Peyer's patch (tissue), 4 donors: Measurements from ENCODE around the gene SYCP2L.

ENCODE experiments used
- POLR2A ChIP-seq, 2 donors: fragments of 450-650 bp; IDR thresholded peaks; one replicate each; pipeline ENCODE4 v1.5.1; 2017; ENCODE audit warnings: antibody characterized with exemption in 2 of 2, mild to moderate bottlenecking in 2 of 2, moderate library complexity in 2 of 2
- TF ChIP-seq, protein P1 (sequence below), 6 experiments: fragments of 450-650 bp in 4 of 6; fragments of 200-600 bp in 2 of 6; sonication (generic) in 1 of 6; IDR thresholded peaks; one replicate each; pipeline ENCODE4 v1.5.1; 2017 to 2019; ENCODE audit warnings: antibody characterized with exemption in 6 of 6, mild to moderate bottlenecking in 3 of 6, moderate library complexity in 1 of 6

DNA sequence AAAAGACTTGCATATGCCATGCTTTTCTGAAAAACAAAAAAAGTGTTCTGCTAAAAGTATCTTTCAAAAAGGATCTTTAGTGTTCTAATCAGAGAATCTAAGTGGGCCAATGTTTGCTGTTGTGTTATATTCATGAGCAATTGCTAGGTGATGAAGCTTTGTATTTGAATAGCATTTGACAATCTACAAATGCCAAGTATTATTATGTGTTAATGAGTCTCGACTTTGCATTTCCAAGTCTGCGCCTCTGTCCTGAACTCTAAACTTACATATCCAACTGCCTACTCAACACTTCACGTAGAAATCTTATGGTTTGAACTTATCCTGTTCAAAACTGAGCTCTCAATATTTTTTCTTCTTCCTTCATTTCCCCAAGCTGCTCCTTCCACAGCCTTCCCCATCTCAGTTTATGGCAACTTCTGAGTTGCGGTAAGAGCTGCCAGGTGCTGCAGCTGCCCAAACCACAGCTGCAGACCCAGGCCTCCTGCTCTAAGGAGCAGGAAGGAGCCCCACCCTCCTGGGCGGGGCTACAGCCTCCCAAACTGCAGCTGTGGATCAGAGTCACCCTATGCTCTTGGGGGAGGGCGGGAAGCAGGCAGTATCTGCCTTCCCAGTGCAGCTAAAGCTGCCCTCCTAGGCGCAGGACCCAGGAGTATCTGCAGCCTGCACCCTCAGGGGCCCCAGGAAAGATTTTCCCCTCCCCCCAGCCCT lies 31.8 kb upstream of the SYCP2L start:
- TF ChIP-seq, protein P1, sequence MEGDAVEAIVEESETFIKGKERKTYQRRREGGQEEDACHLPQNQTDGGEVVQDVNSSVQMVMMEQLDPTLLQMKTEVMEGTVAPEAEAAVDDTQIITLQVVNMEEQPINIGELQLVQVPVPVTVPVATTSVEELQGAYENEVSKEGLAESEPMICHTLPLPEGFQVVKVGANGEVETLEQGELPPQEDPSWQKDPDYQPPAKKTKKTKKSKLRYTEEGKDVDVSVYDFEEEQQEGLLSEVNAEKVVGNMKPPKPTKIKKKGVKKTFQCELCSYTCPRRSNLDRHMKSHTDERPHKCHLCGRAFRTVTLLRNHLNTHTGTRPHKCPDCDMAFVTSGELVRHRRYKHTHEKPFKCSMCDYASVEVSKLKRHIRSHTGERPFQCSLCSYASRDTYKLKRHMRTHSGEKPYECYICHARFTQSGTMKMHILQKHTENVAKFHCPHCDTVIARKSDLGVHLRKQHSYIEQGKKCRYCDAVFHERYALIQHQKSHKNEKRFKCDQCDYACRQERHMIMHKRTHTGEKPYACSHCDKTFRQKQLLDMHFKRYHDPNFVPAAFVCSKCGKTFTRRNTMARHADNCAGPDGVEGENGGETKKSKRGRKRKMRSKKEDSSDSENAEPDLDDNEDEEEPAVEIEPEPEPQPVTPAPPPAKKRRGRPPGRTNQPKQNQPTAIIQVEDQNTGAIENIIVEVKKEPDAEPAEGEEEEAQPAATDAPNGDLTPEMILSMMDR (IDR thresholded peaks at IDR 0.05), result no peak
- no peak for TF ChIP-seq POLR2A (IDR thresholded peaks at IDR 0.05)
